HG02610 (cell line): ENCODE data around the gene LAMB2.

Source experiments
- ATAC-seq: cut with Tn5 transposase; IDR thresholded peaks from one replicate; pipeline ENCODE4 v1.9.1; 2021; ENCODE audit warnings: mild to moderate bottlenecking, moderate library complexity; ENCODE audit not compliant: unreplicated experiment

The LAMB2 gene

DNA sequence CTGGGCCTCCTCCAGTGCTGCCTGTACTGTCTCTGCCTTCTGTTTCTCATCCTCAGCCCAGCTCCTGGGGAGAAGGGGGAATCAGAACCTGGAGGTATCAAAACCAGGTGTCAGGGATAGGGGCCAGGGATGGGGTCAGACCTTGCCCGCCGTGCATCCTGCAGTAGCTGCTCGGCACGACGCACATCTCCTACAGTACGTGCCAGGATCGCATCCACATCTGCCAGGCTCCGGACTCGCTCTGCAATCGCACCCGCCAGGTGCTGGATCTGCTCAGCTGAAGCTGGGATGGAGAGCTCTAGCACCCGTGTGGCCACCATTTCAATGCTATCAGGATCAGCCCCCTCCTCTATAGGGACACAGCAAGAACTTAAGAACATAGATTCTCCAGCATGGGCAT, 10.8 kb downstream of the LAMB2 start:
- no peak for ATAC-seq

DNA sequence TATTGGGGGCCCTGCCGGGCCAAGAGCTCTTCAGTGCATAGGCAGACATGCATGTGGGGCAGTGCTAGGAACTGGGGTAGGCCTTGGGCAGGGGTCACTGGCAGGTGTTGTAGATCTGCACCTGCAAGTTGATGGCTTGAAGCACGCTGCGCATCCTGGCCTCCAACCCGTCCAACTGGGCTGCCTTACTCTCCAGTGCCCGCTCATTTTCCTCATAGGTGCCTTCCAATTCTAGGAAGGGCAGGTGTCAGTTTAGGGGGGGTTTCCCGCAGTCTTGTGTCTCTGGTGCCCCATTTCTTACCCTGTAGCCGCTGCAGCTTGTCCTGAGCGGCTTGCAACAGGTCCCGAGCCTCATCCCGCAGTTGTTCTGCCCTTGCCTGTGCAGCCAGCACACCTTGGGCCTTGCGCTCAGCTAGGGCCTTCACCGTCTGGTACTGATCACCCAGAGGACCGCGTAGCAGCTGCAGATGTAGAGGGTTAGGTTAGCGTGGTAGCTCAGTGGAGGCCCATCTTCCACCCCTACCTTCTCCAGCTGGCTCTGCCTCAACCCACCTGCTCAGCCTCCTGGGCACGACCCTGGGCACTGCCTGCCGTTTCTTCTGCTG, 11.6 kb downstream of the LAMB2 start:
- no peak for ATAC-seq

DNA sequence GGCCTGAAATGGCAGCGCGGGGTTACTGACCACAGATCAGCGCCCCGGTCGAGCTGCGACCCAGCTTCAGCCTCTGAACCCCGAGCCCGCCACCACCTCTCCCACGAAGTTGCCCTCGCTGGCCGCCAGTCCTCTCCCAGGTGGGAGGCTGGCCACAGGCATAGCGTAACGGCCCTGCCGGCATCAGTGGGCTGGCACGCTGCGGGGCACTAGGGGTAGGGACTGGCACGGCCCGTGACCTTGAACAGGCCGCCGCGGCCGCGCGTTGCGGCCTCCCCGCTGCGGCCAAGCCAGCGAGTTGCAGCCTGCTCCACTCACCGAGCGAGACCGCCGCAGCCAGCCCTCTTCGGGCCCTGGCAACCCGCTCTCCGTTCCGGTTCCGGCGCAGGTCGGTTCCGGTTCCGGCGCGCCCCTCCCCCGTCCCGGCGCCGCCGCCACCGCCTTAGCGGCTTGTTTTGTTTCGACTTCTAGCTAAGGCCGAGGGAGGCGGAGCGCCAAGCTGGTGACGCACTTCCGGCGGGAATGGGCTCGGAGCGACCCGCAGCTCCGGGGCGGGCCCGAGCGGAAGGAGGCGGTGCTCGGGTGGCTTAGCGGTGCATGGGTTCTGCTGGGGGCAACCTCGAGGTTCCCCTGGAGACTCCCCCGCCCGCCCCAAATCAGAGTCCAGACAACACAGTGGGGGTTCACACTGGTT, 12.3 kb downstream of the LAMB2 start, which contains the start of gene USP19:
Gene USP19 (minus strand): TSS at position 386 of the 694 bp plus-strand sequence. CDS start 1,678 bp downstream, outside the sequence.
- ATAC-seq, result peak; percentile 80

DNA sequence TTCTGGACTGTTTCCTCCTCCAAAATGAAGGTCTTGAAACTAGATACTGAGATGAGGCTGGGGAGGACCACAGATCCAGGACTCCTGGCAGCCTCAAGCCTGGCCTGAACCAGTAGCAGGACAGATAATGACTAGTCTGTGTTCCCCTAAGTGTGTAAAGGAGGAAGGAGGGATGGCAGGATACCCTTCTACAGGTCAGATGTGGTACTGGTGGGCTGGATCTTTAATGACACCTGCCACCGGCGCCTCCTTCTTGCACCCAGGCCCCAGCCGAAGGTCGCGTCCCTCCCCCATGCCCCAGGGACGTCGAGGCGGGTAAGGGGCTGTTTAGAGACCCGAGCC, 12.8 kb downstream of the LAMB2 start:
- ATAC-seq, result no peak

DNA sequence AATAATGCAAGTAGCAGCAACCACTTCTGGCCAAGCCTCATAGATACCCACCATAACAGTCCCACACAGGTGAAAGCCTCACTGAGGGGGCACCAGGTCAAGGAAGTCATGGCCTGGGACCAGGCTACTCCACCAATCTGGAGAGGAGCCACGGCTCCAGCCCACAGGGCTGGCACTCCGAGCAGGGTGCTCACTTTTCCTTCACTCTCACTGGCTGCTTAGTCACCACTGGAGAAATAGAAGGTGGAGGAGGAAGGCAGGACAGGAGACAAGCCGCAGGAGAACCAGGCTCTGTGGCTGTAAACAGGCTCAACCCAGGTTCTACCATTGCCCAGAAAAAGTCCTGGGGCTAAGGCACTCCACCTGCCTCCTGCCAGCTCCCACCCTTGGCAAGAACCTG, 13.4 kb downstream of the LAMB2 start:
- ATAC-seq, result no peak

DNA sequence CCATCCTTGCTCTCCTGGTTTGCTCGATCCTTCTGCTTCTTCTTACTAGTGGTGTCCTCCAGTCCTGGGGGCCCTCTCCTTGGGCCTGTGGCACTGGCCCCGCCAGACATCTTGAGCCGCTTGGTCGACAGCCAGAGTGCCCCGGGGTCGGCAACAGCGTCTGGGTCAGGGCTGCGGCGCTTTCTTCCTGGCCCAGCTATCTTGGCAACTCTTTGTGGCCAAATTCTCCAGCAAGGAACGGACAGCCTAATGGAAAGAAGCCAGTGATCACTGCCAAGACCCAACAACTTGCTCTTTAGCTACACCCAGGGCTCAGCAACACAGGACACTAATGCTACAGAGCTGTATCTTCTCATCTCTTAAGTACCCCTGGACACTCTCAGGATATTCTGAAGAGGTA, 13.8 kb downstream of the LAMB2 start:
- no peak for ATAC-seq

DNA sequence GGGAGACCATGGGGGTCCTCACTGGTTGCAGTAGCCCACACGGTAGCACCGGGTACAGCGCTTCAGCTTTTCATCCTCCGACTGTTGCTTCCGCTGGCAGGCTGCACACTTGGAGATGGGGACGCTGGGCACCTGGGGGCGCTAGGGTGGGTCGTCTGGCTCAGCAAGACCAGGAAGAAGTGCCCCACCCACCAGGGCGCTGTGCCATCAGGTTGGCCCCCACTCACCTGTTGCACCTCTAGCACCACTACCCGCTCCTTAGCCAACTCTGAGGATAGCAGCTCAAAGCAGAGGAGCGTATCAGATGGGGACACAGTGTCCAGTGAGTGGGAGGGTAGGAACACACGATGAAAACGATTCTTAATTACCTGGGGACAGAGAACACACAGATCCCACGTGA, 20.6 kb downstream of the LAMB2 start:
- no peak for ATAC-seq

DNA sequence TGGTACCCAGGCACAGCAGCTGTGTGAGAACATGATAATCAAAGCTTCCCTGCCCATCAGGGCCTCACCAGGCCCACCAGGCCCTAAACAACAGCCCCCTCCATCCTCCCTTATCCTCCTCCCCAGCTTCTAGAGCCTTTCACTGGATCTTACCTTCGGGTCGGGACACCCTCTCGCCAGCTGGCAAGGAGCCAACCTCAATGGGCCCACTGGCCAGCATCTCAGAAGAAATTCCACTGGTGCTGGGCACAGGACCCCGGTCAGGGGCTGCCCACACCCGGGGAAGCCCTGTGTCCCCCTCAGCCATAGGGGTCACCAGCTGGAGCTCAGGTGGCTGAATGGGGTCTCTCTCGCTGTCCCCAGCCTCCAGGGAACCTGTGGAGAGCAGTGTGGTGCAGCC, 21.5 kb downstream of the LAMB2 start:
- no peak for ATAC-seq

DNA sequence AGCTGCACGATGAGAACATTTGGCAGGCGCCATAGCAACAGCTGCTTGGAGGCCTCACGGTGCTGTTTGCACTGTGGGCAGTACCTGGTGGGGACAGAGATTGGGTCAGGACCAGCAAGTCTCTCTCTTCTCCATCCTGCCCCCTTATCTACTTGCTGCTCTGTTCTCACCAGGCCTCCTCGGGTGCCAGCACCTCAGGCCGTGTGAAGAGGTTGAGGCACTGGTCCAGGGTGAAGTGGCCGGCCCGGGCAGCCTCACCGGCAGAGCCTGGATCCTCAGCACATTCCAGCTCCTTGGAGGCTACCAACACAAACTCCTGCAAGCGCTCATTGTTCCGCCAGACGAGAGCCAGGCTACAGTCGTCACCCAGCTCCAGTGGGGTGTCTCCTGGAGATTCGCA, 22.1 kb downstream of the LAMB2 start:
- ATAC-seq, result no peak

DNA sequence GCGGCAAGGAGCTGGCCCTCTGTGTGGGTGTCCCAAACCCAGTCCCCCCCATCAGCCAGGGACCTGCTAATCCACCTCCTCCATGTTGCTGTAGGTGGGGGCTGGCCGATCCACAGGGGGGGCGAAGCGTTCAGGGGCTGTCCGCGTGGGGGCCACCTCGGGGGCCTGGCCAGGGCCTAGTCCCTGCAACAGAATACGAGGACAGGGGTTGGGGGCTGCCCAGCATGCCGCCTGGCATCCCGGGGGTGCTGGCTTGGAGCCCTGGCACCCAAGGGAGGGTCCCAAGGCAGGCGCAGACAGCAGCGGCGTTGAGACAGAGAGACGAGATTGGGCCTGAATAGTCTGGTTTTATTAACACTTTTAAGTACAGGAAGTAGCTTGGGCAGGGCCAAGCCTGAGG, 24.5 kb downstream of the LAMB2 start:
- no peak for ATAC-seq

DNA sequence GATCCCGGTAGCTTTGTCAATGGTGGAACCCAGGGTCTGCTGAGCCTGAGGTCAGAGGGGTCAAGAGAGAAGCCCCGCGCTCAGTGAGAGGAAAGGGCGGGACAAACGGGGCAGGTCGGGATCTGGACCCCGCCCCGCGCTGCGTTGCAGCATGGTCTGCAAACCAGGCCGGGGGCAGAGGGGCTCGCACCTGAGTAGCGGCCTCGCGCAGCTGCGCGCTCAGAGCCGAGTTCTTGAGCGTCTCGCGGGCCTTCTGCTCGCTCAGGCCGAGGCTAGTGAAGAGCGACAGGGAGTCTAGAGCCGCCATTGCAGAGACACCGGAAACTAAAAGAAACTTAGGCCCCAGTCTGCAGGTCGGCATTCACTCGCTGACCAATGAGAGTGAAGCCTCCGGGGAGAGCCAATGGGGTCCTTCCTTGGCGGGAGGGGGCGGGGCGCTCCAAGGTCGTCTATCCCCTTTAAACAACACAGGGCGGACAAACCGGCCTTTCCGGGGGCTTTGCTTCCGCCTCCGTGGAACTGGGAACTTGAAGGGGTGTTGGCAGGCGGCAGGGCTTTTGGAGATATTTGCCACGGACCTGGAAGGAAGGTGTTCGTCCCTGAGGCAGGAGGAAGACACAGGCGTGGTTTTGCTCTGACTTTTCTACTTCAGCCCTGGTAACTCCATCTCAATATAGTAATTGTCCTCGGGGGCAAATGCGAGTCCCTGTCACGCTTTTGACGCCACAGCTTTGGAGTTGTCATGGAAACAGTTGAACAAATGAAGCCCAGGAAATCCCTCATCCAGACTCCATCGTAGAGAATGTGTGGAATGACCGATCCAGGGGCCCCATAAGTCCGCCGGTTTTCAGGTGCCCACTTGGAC, 28.2 kb downstream of the LAMB2 start, which contains the start of gene QARS1:
Gene QARS1 (minus strand): TSS at position 331 of the 865 bp plus-strand sequence. CDS start 24 bp downstream, at position 307.
- ATAC-seq, result peak; percentile 89

DNA sequence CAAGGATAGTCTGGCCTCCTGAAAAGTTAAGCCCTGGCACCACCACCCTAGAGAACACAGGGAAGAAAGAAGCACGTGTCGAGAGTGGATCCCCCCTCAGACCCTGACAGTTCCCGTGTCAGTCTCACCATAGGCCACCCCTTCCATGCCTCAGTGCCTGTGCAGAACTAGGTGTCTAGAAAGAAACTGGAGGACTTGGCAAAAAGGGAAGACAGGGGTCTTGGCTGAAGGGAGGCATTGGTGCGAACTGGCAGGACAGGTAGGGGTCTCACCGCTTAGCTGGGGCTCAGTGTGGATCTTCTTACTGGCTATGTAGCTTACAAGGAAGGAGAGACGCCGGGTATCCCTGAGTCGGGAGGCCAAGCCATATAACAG, 28.8 kb downstream of the LAMB2 start:
- no peak for ATAC-seq

DNA sequence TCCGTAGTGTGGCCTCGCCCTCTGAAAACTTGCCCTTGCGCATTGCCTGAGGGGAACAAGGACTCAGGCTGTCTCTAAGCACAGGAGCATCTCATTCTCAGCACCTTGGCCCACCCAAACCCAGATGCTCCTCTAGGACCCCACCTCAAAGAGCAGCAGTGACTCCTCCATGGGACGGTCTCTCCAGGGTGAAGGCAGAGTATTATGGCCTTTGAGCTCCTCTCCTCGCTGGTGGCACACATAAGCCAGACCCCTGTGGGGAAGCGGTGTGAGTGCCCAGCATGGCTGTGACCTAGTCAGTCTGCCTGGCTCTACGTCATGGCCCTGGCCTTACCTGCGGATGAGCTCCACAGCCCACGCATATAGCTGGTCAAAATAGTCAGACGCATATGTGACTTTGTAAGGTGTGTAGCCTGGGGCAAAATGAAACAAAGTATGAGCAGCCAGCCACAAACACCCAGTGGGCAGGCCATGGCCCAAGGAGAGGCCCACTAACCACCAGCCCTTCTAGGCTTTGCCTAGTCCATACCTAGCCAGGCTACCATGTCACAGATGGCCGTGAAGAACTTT, 32.7 kb downstream of the LAMB2 start:
- no peak for ATAC-seq

DNA sequence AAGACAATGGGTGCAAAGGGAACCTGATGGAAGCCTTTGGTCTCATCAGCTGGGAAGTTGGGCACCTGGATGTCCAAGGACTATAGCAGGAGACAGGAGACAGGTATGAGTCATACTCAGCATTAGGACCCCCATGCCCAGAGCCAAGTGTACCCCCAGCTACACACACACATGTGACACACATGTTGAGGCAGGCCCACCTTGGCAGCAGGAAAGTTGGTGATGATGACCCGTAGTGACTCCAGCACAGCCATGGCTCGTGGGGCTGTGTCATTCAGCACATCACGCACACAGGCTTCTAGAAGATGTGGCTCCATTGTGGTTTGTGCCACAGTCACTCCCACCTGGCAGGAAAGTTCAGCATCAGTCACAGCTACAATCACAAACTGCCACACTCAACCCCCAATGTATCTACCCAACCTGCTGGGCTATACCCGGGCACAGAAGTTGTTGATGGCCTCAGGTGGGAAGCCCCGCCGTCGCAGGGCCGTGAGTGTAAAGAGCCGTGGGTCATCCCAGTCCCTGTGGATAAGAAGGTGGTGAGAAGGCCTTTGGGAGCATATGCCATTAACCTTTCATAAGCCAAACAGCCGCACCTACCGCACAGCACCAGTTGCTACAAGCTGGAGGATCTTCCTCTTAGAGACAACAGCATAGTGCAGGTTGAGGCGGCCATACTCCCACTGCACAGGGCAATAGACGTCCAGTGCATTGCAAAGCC, 33.8 kb downstream of the LAMB2 start:
- ATAC-seq, result no peak

DNA sequence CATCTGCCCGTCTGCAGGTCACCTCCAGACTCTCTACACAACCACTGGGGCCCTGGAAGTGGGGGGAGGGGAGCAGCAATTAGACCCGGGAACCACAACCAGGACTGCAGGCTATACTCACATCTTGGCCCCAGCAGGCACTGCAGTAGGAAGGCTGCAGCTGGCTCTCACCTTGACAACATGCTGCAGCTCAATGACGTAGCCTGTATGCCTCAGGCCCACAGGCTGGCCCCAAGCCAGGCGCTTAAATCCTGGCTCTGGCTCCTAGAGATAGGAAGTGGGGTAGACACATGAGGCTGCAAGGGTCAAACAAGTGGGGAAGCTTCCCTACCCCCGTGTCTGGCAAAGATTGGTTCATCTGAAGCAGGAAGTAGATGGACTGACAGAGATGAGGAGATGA, 34.4 kb downstream of the LAMB2 start:
- no peak for ATAC-seq

DNA sequence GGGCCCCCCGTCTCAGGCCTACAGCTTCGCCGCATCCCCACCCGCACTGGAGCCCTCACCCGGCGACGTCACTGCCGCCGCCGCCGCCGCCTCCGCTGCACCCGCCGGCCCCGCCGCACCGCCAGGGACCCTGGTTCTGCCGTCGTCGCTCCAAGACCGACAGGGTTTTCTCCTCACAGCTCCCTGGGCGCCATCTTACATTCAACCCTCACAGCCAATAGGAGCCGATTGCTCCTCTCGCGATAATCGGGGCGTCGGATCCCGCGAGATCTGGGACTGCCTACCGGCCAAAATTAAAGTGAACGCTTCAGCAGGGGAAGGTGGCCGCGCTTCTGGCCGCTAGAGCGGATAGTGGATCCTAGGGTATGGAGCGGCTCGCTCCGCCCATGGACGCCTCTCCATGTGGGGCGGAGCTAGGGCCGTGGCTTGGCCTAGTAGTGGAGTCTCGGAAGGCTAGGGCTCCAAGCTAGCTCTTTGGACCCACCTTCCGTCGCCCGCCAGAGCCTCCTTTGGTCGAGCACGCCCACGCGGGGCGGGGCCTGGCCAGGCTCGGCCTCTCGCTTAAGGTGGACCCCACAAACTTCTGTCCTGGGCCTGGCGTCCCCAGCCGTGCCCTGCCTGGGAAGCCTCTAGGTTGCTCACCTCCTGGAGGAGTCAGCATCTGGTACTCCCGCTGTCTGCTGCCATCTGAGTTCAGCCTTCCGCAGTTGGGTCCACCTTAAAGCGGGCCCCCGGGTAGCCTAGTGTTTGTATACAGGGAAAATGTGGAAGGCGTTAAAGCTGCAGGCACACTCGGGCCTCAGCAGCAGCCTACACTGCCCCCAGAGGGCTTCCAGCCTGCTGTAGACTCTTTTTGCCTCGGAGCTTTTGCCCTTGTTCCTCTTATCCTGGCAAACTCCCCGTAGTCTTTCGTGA, 38.7 kb downstream of the LAMB2 start, which contains the start of gene QRICH1:
Gene QRICH1 (minus strand): TSS at position 219 of the 915 bp plus-strand sequence. CDS start 17,054 bp downstream, outside the sequence.
- peak; percentile 85 for ATAC-seq

DNA sequence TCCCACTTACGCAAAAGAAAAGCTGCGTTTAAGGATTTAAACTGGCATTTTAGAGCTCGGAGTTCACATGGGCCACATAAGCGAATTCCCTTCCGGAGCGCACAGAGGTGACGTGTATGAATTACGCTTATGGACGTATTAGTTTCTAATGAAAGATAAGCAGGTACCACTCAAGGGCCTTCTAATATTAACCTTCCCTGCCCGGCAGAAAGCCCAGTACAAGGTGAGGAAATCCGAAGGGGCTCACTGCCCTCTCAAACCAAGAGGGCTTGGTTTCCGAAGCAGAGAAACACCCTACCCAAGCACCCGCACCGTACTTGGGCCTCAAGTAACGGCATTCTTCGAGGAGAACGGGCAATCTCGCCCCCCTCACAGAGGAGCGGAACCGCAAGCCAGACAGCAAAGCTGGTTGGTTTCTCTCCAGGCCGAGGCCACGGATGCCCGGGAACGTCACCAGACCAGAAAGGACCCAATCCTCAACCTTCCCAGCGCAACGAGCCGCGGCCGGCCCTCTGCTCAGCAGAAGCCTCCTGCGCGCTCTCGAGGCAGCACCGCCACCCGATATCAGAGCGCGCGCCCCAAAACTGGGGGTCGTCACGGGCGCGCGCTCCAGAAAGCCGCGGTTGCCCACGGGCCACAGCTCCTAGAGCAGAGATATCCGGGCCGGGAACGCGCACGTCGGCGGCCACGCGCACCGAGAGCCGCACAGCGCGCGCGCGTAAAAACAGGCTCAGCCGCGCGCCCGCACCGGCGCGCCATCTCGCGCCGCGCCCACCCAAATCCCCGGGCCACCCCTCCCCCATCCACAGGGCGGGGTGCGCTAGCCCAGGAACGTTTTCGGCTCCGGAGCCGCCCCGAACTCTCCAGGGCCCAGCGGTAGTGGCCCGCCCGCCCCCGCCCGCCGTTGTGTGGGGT, 39.7 kb downstream of the LAMB2 start:
- peak; percentile 33 for ATAC-seq

DNA sequence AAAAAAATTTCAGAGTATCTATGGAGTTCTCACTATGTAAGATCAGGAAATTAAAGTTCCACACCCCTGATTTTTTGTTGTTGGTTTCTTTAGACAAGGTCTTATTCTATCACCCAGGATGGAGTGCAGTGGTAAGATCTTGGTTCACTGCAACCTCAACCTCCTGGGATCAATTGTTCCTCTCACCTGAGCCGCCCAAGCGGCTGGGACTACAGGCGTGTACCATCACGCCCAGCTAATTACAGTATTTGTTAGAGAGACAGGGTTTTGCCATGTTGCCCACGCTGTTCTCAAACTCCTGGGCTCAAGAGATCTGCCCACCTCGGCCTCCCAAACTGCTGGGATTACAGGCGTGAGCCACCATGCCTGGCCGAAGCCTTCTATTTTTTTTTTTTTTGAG, 51.4 kb downstream of the LAMB2 start:
- ATAC-seq, result no peak

DNA sequence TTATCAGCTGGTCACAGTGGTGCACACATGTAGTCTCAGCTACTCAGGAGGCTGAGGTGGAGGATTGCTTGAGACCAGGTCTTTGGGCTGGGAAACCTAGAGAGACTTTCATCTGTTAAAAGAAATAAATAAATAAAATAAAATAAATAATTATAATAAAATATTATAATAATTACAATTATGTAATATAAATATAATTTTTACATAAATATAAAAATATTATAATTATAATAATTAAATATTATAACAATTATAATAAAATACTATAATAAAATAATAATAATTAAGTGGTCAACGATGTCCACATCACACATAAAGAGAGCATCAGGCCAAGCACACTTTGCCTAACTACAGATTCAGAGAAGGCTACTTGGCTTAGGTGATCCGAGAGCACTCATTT, 53.6 kb downstream of the LAMB2 start:
- ATAC-seq, result no peak
